Stimulated activated naive CD4-positive, alpha-beta T cell treated with Interleukin-2 at 50 U/mL for 16 hours (primary cell): ENCODE data around the gene E2F1.

ENCODE experiments used
- DNase-seq: peaks from one replicate; lab custom pipeline; 2025; lab: John Stamatoyannopoulos, UW

Gene E2F1

DNA sequence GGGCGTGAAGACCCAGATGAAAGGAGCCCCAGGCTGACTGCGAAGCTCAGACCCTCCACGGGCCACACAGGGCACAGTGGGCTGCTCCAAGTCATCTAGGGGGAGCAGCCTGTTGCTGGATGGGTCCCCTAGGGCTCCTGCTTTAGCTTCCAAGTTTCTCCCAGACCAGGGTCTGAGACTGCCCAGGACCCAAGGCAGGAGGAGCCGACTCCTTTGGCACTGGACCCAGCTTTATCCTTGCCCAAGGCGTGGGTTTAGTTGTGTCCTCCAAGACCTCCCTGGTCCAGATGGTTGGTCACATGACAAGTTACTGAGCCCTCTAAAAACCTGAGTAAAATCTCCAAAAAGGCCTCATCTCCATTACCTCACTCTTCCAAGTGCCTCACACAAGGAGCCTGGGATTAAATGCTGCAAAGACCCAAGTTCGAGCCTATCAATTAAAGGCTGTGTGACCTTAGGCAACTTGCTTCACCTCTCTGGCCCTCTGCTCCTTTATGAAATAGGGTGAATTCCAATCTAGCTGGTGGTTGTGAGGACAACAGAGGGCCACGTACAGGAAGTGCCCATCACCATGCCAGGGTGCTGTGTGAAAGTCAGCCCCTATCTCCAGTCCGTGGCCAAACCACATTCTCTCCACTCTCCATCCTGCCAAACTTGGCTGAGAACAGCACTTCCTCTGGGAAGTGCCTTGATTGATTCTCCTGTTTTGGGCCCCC, 14.5 kb downstream of the E2F1 start:
- no peak for DNase-seq

DNA sequence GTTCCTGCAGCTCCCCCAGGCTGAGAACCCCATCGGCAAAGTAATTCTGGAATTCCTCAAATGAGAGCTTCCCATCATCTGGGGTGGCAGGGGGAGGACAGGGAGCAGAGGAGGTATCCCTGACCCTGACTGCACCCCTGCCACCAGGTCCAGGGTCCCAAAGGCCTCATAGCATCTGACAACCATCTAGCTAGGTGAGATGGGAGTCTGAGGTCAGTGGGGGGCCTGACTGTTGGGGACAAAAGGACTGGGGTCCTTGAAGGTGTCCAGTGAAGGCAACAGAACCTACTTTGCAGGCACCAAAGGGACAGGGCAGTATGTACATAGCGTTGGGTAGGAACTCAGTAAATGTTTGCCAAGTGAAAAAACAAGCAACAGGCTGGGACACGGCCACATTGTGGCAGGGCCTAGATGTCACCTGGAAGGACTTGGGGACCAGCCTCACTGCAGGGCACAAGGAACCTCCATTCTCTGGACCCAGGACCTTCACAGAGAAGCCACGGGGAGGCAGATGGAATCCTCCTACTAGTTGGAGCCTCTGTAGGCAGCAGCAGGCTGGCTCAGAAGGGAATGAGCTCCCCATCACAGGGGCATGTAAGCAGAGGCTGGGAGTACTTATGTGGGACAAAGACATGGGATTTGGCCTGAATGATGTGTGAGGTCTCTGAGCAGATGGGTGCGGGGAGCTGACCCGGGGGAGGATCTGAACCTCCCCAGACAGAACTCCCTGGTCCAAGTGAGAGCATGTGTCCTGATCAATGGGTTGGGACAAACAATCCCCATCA, 15.3 kb downstream of the E2F1 start:
- no peak for DNase-seq

DNA sequence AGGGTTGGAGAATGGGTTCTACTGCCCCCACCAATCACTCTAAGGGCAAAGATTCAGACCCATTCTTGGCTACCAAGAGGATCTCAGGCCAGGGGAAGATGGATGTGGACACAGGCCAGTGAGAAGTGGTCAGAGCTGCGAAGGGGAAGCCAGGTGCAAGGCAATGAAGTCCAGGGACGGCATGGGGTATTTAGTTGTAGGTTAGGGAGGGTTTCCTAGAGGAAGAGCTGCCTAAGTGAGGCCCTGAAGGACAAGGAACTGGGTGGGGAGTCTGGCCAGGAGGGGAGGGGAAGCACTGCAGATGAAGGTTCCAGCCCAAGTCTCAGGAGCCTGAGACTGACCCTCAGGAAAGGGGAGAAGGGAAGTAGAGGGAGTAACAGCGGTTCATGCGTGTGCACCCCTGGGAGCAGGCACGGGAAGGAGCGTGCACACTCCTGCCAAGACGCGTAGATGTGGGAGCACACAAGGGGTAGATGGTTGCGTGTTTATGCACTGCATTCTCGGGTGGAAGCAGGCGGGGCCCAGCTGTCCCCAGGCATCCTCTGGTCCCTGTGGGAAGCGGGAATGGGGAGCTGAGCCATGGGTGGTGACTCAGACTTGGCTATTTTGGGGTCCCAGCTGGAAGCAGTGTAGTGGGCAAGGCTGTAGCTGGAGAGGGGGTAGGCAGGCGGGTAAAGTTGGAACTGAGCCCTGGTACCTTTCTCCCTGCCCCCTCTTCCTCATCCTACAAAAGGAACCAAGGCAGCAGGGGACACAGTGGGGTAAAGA, 16.1 kb downstream of the E2F1 start:
- no peak for DNase-seq

DNA sequence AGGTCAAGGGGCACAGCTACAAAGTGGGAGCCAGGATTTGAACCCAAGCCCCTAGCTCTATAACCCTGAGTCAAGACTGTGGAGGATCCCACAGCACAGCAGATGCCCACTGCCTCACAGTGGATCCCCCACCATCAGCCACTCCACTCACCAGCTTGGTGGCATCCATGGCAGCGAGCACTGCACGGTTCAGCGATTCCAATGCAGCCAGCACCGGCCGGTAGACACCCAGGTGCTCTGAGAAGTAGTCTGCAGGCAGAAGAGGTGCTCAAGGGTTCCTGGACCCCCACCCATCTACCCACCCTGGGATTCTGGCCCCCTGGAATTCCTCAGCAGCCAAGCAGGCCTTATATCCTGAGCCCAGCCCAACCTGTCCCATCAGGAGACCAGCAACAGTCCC, 17.0 kb downstream of the E2F1 start:
- no peak for DNase-seq

DNA sequence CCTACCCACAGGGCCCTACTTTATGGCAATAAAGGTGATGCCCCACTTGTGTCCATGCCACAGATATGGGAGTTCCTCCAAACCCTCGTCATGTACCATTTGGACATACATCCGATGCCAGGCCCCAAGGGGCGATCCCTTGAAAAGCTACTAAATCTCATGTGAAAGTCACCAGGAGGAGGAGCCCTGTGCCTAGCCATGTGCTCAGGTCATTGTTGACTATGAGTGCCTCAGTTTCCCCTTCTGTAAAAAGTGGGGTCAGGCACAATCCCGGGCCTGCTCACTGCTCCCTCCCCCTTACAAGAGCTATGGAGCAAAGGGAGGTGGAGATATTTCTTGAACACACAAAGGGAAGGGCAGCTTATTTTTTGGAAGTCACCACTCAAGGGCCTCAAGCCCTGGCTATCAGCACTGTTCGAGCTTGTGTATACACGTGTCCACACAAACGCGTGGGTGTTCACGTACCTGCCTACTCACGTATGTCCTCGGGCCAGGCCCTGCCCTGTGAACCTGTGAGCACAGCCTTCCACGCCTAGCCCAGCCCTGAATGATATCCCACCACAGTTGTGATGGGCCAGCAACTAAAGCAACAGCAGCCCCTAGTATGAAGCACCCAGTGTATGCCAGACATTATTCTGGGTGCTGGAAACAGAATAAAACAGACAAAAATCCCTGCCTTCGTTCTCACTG, 17.6 kb downstream of the E2F1 start:
- no peak for DNase-seq

DNA sequence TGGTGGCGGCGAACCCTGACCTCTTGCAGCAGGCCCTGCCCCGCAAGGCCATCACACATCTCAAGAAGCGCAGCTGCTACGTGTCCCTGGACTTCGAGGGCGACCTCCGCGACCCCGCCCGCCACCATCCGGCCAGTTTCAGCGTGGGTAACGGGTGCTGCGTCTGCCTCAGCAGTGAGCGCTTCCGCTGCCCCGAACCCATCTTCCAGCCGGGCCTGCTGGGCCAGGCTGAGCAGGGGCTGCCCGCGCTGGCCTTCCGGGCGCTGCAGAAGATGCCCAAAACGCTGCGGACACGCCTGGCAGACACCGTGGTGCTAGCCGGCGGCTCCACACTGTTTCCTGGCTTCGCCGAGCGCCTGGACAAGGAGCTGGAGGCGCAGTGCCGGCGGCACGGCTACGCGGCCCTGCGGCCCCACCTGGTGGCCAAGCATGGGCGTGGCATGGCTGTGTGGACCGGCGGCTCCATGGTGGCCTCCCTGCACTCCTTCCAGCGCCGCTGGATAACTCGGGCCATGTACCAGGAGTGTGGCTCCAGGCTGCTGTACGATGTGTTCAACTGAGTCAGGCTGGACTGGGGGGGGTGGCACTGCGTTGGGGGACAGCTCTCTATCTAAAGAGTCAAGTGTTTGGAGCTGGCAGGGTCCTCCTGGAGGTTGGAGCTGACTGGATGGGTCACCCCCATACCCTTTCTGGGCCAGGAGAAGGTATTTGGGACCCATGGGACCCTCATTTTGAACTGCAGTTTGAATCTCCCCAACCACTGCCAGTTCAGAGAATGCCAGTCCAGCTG, 18.3 kb downstream of the E2F1 start:
- DNase-seq, result peak; percentile 70

GRCh38 chr20:33667245-33667675, 18.9 kb downstream of the E2F1 start:
- peak; percentile 46 for DNase-seq

- DNase-seq, result peak; percentile 79
Observed at GRCh38 chr20:33666293-33667244, 19.6 kb downstream of the E2F1 start, which contains the start of gene ACTL10. Gene ACTL10 (plus strand): TSS chr20:33666943. CDS start chr20:33667498, 555 bp downstream.

DNA sequence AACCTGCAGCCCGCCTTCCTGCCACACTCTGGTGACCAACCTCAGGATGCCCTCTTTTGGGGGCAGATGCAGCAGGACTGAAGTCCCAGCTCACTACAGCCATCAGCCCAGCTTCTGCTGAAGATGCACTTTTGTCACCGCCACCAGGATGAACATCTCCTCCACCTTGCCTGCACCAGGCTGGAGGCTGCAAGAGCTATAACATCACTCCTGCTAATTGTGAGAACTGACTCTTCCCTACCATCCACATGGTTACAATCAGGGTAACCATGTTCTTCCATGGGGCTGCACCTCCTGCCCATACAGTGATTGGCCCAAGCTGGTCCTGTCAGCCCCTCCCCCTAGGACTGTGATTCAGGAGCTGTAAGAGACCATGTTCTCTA, 21.4 kb downstream of the E2F1 start:
- DNase-seq, result no peak

DNA sequence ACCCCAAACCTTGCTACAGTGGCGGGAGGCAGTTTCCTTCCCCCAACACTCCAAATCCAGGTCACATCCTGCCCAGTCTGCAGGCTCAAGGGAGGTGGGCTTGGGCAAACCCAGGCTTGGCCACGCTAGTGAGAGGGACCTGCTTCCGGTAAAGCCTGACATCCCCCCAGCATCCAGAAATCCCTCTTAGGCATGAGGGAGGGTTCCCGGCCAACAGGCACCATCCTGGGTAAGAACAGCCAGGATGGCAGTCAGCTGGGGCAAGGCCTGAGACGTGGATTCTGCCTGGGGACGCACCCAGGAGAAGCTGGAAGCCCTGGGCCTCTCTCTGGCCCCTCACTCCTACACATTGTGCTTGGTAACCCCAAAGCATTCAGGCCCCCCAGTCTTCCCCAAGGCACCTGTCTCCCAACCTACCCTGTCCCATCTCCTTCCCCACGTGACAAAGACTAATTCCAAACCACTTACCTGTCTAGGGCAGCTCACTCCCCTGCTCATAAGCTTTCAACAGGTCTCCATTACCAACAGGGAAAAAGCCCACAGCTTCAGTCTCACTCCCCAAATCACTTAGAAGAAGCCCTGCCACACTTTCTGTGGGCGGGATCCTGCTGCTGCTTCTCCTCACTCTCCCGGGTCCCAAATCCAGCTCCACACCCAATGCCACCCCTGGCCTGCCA, 22.0 kb downstream of the E2F1 start:
- no peak for DNase-seq

GRCh38 chr20:33663161-33664084, 22.8 kb downstream of the E2F1 start:
- peak; percentile 84 for DNase-seq

GRCh38 chr20:33662172-33662571, 24.0 kb downstream of the E2F1 start, which contains the start of gene C20orf144:
Gene C20orf144 (plus strand): TSS chr20:33662327. CDS start chr20:33662346, 19 bp downstream.
- DNase-seq, result no peak

GRCh38 chr20:33660685-33661058, 25.5 kb downstream of the E2F1 start:
- DNase-seq, result no peak

- no peak for DNase-seq
Observed at GRCh38 chr20:33660035-33660684, 26.0 kb downstream of the E2F1 start.

DNA sequence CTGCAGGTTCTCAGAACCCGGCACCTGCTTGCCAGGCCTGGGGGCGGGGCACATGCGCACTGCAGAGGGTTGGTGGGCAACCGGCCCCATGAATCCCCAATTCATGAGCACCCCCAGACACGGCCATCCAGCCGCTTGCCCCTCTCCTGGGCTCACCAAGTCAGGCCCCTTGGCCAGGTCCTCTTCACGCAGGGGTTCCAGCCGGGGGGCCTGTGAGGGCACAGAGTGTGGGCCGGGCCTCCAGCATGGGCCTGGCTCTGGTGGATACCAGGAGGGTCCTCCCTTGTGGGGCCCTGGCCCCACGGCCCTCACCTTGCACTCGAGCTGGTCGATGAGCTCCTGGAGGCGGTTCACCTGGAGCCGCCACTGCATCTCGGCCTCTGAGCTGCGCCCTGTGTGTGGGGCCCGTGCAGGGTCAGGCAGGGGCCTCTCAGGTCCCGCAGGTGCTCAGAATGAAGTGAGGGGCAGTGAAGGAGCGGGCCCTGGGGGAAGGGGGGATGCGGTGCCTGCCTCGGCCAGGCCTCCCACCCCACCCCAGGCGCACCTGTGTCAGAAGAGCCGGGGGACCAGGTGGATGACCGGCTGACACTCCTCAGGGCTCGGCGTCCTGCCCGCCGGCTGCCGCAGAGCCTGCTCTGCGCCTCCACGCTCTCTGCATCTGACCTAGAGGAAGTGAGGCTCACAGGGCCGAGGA, 26.7 kb downstream of the E2F1 start:
- DNase-seq, result no peak

DNA sequence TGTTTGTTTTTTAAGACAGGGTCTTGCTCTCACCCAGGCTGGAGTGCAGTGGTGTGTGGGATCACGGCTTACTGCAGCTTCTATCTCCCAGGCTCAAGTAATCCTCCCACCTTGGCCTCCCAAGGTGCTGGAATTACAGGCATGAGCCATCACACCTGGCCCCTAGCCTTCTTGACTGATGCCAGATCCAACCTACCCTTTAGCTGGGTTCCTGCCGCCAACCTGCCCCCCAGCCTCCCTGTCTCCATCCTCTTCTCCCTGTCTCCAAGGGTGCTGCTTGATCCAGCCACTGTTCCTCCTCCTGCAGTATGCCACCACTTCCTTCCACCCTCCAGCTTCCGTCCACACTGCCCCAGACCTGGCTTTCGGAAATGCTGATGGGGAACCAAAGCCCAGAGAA, 27.3 kb downstream of the E2F1 start:
- DNase-seq, result no peak

DNA sequence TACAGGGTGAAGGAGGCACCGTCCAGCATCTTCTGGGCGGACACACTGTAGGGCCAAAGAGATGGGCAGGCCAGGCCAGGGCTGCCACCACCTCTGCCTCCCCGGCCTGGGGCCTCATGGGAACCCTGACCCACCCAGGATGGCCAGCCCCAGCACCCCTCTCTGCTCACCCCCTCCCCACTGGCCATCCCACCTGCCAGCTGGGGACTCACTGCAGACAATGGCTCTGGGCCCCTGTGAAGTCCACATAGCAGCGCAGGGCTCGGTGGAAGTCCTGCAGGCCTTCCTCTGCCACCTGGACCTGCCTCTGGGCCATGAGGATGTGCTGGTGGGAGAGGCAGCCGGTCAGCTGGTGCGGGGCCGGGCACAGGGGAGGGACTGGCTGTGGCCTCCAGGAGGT, 27.7 kb downstream of the E2F1 start:
- DNase-seq, result no peak
